Measurements from ENCODE around the gene STAT4.

STAT4 gene

DNA sequence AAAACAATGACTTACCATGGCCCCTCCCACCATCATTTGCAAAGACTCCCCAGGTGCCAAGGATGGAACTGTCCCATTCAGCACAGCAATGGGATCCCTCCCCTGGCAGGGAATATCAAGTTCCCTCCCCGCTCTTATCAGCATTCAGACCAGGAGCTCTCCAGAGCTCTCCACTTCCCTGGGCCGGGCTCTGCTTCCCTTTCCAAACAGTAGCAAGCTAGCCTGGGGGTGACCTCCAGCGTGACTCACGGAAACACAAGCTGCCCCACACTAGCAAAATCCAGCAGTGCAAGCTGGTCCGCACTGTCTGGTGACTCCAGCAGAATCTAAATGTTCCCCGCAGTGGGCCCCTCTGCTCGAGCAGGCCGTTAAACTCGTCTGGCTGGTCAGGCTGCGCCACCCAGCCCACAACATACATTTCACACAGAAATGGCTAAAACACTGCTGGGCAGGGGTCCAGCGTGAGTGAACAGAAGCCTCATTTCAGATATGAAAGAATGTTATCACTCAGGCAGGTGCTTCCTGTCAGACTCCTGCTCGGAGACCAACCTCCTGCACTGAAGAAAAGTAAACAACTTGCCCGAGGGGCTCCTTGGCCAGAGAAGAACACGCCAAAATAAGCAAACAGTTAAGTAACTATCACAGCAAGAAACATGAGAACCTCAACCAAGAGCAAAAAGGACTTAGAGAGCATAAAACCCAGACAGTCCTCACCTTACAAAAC, 170.7 kb downstream of the STAT4 start:
- peak; percentile 44 for DNase-seq
- Mint-ChIP-seq H3K27me3 (ENCODE audit: low read depth, poor library complexity) (no peaks in the 10 kb centered on the region), H3K4me1 (peaks cover 54% of the 10 kb centered on the region), H3K27ac (peak overlapping the region; percentile 97), H3K9me3 (peaks cover 16% of the 10 kb centered on the region), H3K4me3 (peak overlapping the region; percentile 70), H3K36me3 (ENCODE audit: low read depth) (peaks cover 84% of the 10 kb centered on the region)
- TF ChIP-seq CTCF (IDR thresholded peaks at IDR 0.05), result no peak

Measured in nephron progenitor cell (in vitro differentiated cells).